Measurements from ENCODE around the gene ZACN.

GRCh38 chr17:76075364-76076145, 3.4 kb upstream of the ZACN start:
- peak; percentile 22 for TF ChIP-seq CTCF (IDR thresholded peaks at IDR 0.05)
- no peak for TF ChIP-seq MAX (IDR thresholded peaks at IDR 0.05; ENCODE audit: low read depth)
- no peak for TF ChIP-seq POLR2AphosphoS5 (IDR thresholded peaks at IDR 0.05; ENCODE audit: low read depth, low read length)
